NCI-H226 (cell line): ENCODE results near the gene MSMO1.
"Not testable (repeated sequence)": the region's sequence is repeated elsewhere in the genome, so short reads cannot be mapped to it uniquely, and the experiment has no call there.

Experiments used
- DNase-seq: peaks from one replicate; pipeline ENCODE4 v3.0.0-alpha.2; 2015

MSMO1 gene

GRCh38 chr4:165325732-165326512 is 1.5 kb upstream of the MSMO1 start:
- peak; percentile 93 for DNase-seq

- DNase-seq: peak; percentile 15
Measured at GRCh38 chr4:165326831-165327210, 648 bp upstream of the MSMO1 start.

- no peak for DNase-seq
Measured at GRCh38 chr4:165328101-165328425, 594 bp downstream of the MSMO1 start.

- no peak for DNase-seq
Measured at GRCh38 chr4:165328708-165329107, 1.2 kb downstream of the MSMO1 start.

GRCh38 chr4:165330071-165330470 is 2.6 kb downstream of the MSMO1 start:
- no peak for DNase-seq

GRCh38 chr4:165330666-165331065 is 3.2 kb downstream of the MSMO1 start:
- DNase-seq: no peak

- no peak for DNase-seq
Measured at GRCh38 chr4:165331359-165331758, 3.9 kb downstream of the MSMO1 start.

GRCh38 chr4:165331823-165332222 is 4.4 kb downstream of the MSMO1 start:
- no peak for DNase-seq

GRCh38 chr4:165332502-165332901 is 5.0 kb downstream of the MSMO1 start:
- DNase-seq: no peak

GRCh38 chr4:165335163-165335703 is 7.8 kb downstream of the MSMO1 start:
- DNase-seq: no peak

GRCh38 chr4:165336743-165337142 is 9.3 kb downstream of the MSMO1 start:
- DNase-seq: no peak

- not testable (repeated sequence) for DNase-seq
Measured at GRCh38 chr4:165342340-165342739, 14.9 kb downstream of the MSMO1 start.

GRCh38 chr4:165343353-165344191 is 16.1 kb downstream of the MSMO1 start:
- DNase-seq: no peak

- DNase-seq: no peak
Measured at GRCh38 chr4:165345666-165346417, 18.4 kb downstream of the MSMO1 start.

- DNase-seq: no peak
Measured at GRCh38 chr4:165347647-165348569, 20.4 kb downstream of the MSMO1 start.

GRCh38 chr4:165351359-165352130 is 24.1 kb downstream of the MSMO1 start:
- no peak for DNase-seq

GRCh38 chr4:165355900-165356300 is 28.4 kb downstream of the MSMO1 start:
- no peak for DNase-seq

- DNase-seq: no peak
Measured at GRCh38 chr4:165359506-165359905, 32.0 kb downstream of the MSMO1 start.

- peak; percentile 45 for DNase-seq
Measured at GRCh38 chr4:165360041-165360695, 32.7 kb downstream of the MSMO1 start.

GRCh38 chr4:165360985-165361670 is 33.7 kb downstream of the MSMO1 start:
- DNase-seq: no peak
